Measurements from ENCODE around the gene CD151. TPM values are rescaled to one million over a fixed set of nuclear protein-coding genes. Genes with fewer than 3 reads are reported as not detected.

CD151 gene
- total RNA-seq, 4 donors from 2014 or later = 135 to 326 (median 298) TPM

GRCh38 chr11:862081-862661 is 29.4 kb downstream of the CD151 start:
- intact Hi-C loops (cut with DNase I) = no loop called here
- 56 to 64% methylated on average over 14 to 15 of the region's 20 CpGs for WGBS, 2 donors
- Histone ChIP-seq H3K27ac (no peak overlapping the region), H3K4me3 (replicated peaks in 1 of 3) (no peak overlapping the region), H3K4me1 (peaks cover 5% of the 10 kb centered on the region in 2 donors), H3K27me3 (no peaks in the 10 kb centered on the region), H3K9me3 (no peaks in the 10 kb centered on the region), H3K36me3 (peaks cover 4 to 22% of the 10 kb centered on the region in 2 donors)
- DNase-seq = no peak
- no peak for TF ChIP-seq POLR2A (IDR thresholded peaks at IDR 0.05)
- TF ChIP-seq, protein P1, sequence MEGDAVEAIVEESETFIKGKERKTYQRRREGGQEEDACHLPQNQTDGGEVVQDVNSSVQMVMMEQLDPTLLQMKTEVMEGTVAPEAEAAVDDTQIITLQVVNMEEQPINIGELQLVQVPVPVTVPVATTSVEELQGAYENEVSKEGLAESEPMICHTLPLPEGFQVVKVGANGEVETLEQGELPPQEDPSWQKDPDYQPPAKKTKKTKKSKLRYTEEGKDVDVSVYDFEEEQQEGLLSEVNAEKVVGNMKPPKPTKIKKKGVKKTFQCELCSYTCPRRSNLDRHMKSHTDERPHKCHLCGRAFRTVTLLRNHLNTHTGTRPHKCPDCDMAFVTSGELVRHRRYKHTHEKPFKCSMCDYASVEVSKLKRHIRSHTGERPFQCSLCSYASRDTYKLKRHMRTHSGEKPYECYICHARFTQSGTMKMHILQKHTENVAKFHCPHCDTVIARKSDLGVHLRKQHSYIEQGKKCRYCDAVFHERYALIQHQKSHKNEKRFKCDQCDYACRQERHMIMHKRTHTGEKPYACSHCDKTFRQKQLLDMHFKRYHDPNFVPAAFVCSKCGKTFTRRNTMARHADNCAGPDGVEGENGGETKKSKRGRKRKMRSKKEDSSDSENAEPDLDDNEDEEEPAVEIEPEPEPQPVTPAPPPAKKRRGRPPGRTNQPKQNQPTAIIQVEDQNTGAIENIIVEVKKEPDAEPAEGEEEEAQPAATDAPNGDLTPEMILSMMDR (IDR thresholded peaks at IDR 0.05) = no peak

DNA sequence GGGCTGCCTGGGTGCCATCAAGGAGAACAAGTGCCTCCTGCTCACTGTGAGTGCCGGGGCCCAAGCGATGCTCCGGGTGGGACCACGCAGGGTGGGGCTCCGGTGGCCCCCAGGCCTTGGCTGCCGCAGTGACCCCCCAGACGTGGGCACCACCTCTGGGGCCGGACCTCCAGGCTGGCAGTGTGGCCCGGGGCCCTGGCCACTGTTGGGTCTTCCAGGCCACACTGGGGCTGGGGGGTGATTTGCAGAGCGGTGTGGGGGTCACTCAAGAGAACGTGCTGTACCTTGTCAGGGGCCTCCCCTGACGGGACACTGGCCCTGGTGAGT is 29.9 kb downstream of the CD151 start:
- Histone ChIP-seq H3K36me3 (peaks cover 4 to 22% of the 10 kb centered on the region in 2 donors), H3K27ac (no peak overlapping the region), H3K9me3 (no peaks in the 10 kb centered on the region), H3K4me3 (replicated peaks in 1 of 3) (no peak overlapping the region), H3K4me1 (peaks cover 5% of the 10 kb centered on the region in 2 donors), H3K27me3 (no peaks in the 10 kb centered on the region)
- 76% methylated on average over 3 of the region's 12 CpGs; no CpG with 5 or more reads in 1 of the 2 donors for whole genome bisulfite sequencing, 2 donors
- no peak for DNase-seq
- intact Hi-C loops (cut with DNase I) = no loop called here
- TF ChIP-seq, protein P1 (IDR thresholded peaks at IDR 0.05) = no peak
- no peak for TF ChIP-seq POLR2A (IDR thresholded peaks at IDR 0.05)

- peaks cover 4 to 22% of the 10 kb centered on the region in 2 donors for H3K36me3 ChIP-seq
- intact Hi-C loops (cut with DNase I) = no loop called here
- no peak overlapping the region for H3K27ac ChIP-seq
- no peaks in the 10 kb centered on the region for H3K9me3 ChIP-seq
- H3K27me3 ChIP-seq = no peaks in the 10 kb centered on the region
- TF ChIP-seq POLR2A (IDR thresholded peaks at IDR 0.05) = no peak
- TF ChIP-seq, protein P1 (IDR thresholded peaks at IDR 0.05) = no peak
- peaks cover 5% of the 10 kb centered on the region in 2 donors for H3K4me1 ChIP-seq
- WGBS, 2 donors = 79 to 87% methylated on average over 12 to 18 of the region's 24 CpGs
- no peak for DNase-seq
- no peak overlapping the region for H3K4me3 ChIP-seq (replicated peaks in 1 of 3)
Measured at GRCh38 chr11:863023-863909, 30.5 kb downstream of the CD151 start.

DNA sequence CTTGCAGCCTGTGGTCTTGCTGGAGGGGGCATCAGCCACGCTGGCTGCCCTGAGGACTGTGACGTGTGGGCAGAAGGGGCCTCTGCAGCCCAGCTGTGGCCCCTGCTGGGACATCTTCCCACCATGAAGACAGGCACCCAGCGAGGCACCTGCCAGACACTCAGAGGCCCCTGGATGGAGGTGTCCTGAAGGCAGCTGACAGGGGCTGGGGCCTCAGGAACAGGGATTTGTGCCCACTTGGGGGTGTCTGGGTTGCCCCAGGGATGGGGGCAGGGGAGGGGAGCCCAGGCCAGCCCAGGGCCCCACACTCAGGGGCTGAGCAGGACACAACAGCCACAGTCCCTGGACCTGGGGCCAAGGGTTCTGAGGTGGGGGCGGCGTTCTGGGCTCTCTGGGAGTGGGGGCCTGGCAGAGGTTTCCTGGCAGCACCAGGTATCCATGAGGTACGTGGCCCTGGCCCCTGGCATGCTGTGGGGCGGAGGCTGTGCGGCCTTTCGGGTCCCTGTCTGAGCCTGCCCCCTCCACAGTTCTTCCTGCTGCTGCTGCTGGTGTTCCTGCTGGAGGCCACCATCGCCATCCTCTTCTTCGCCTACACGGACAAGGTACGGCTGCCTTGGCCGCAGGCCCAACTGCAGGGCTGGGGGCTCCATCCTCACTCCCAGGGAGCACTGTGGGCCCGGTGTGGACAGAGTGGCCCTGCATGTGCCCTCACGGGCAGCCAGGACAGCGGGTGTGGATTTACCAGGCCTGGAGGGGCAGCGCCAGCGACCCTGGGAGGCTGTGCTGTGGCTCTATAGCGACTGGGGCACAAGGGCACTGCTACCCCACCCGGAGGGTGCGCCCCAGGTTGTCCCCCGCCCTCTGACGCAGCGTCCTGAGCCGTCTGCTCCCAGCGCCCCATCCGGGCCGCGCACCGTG is 31.4 kb downstream of the CD151 start:
- H3K9me3 ChIP-seq = no peaks in the 10 kb centered on the region
- no peak overlapping the region for H3K4me3 ChIP-seq (replicated peaks in 1 of 3)
- DNase-seq = no peak
- H3K4me1 ChIP-seq = peaks cover 5% of the 10 kb centered on the region in 2 donors
- H3K36me3 ChIP-seq = peaks cover 4 to 22% of the 10 kb centered on the region in 2 donors
- H3K27me3 ChIP-seq = no peaks in the 10 kb centered on the region
- intact Hi-C loops (cut with DNase I) = no loop called here
- WGBS, 2 donors = 91 to 97% methylated on average over 21 to 22 of the region's 31 CpGs
- TF ChIP-seq, protein P1 (IDR thresholded peaks at IDR 0.05) = no peak
- TF ChIP-seq POLR2A (IDR thresholded peaks at IDR 0.05) = no peak
- no peak overlapping the region for H3K27ac ChIP-seq

Data from thyroid gland (tissue), 4 donors.